CD4-positive, alpha-beta memory T cell (primary cell): Measurements from ENCODE around the gene ZNF423. TPM values are rescaled to one million over a fixed set of nuclear protein-coding genes. Genes with fewer than 3 reads are reported as not detected.

ENCODE experiments used
- CTCF ChIA-PET: fragments of 350-600 bp; sonication (Branson Sonifier 250); formaldehyde crosslinking; loops from one replicate; lab custom pipeline; 2021; ENCODE audit warnings: inconsistent platforms; ENCODE audit not compliant: partially characterized antibody; lab: Charles Lee
- POLR2A ChIA-PET: fragments of 350-600 bp; sonication (Branson Sonifier 250); formaldehyde crosslinking; loops from one replicate; lab custom pipeline; 2021; ENCODE audit not compliant: partially characterized antibody; lab: Charles Lee
- DNase-seq, 5 donors: peaks; one replicate each; pipeline versions ENCODE4 v3.0.0 to v3.0.0-alpha.2; 2020 to 2022; ENCODE audit warnings: mixed read lengths in 1 of 5
- H3K27ac ChIP-seq: one replicate; pipeline ENCODE4 v1.7.0; 2013; ENCODE audit warnings: low read depth, low read length
- H3K27me3 ChIP-seq: 2 replicates; pipeline ENCODE4 v1.7.0; 2013; ENCODE audit warnings: mild to moderate bottlenecking, low read length, moderate library complexity; ENCODE audit not compliant: insufficient read depth
- H3K36me3 ChIP-seq: 2 replicates; pipeline ENCODE4 v1.7.0; 2013; ENCODE audit warnings: mild to moderate bottlenecking, low read length, moderate library complexity; ENCODE audit not compliant: insufficient read depth
- H3K4me1 ChIP-seq: 2 replicates; pipeline ENCODE4 v1.7.0; 2013; ENCODE audit warnings: mild to moderate bottlenecking, low read length, moderate library complexity; ENCODE audit not compliant: insufficient read depth
- H3K4me3 ChIP-seq, 2 donors: one replicate each; pipeline ENCODE4 v1.7.0; 2013; ENCODE audit warnings: low read length in 2 of 2, mild to moderate bottlenecking in 1 of 2
- H3K9me3 ChIP-seq, 2 donors: one replicate each; pipeline ENCODE4 v1.7.0; 2013; ENCODE audit warnings: low read length in 2 of 2, control low read depth in 1 of 2; ENCODE audit not compliant: control insufficient read depth in 1 of 2
- H3K27ac Mint-ChIP-seq, 7 donors: one replicate each; pipeline ENCODE4 v1.8.0; 2020 to 2021; ENCODE audit warnings: mixed read lengths in 7 of 7, mild to moderate bottlenecking in 6 of 7, inconsistent platforms in 3 of 7, moderate library complexity in 3 of 7
- H3K27me3 Mint-ChIP-seq, 2 donors: one replicate each; pipeline ENCODE4 v1.8.0; 2020 to 2021; ENCODE audit warnings: mixed read lengths in 2 of 2
- H3K36me3 Mint-ChIP-seq, 2 donors: one replicate each; pipeline ENCODE4 v1.8.0; 2020 to 2021; ENCODE audit warnings: mixed read lengths in 2 of 2, inconsistent platforms in 1 of 2, mild to moderate bottlenecking in 1 of 2
- H3K4me1 Mint-ChIP-seq, 4 donors: one replicate each; pipeline ENCODE4 v1.8.0; 2020 to 2021; ENCODE audit warnings: mixed read lengths in 4 of 4, mild to moderate bottlenecking in 1 of 4
- H3K4me3 Mint-ChIP-seq, 8 donors: one replicate each; pipeline ENCODE4 v1.8.0; 2020 to 2021; ENCODE audit warnings: mixed read lengths in 8 of 8, mild to moderate bottlenecking in 7 of 8, moderate library complexity in 6 of 8, inconsistent platforms in 3 of 8
- H3K9me3 Mint-ChIP-seq, 8 donors: one replicate each; pipeline ENCODE4 v1.8.0; 2020 to 2021; ENCODE audit warnings: mixed read lengths in 8 of 8, mild to moderate bottlenecking in 5 of 8, inconsistent platforms in 3 of 8, moderate library complexity in 1 of 8
- intact Hi-C: fragments of 100-400 bp; cut with micrococcal nuclease; formaldehyde crosslinking; loops from one replicate; pipeline ENCODE4 v1.15.1; 2023
- polyA plus RNA-seq, 2 donors: library from polyadenylated mRNA; unstranded; fragments of 300-500 nt; fragmentation: Illumina TruSeq; gene quantifications; one replicate each; pipeline ENCODE4 v1.2.3, GENCODE V29; 2021
- total RNA-seq, 2 experiments: library from RNA; stranded (reverse); gene quantifications; one replicate each; pipeline ENCODE4 v1.2.3, GENCODE V29; 2021

ZNF423 gene
- total and polyA plus RNA-seq, 4 experiments from 2014 or later, result not detected

- H3K4me3 ChIP-seq, result no peak overlapping the region
- no peaks in the 10 kb centered on the region for H3K9me3 ChIP-seq
- POLR2A ChIA-PET, result no interaction called here
- H3K9me3 Mint-ChIP-seq, result no peaks in the 10 kb centered on the region
- no peak for DNase-seq
- H3K27me3 ChIP-seq, result no peaks in the 10 kb centered on the region
- intact Hi-C loops, result no loop called here
- no peaks in the 10 kb centered on the region for H3K36me3 ChIP-seq
- no peaks in the 10 kb centered on the region for H3K36me3 Mint-ChIP-seq
- H3K27ac ChIP-seq, result no peak overlapping the region
- no peak overlapping the region for H3K27ac Mint-ChIP-seq
- H3K4me1 ChIP-seq, result no peaks in the 10 kb centered on the region
- H3K27me3 Mint-ChIP-seq, result peaks cover 2 to 3% of the 10 kb centered on the region in 2 donors
- no peak overlapping the region for H3K4me3 Mint-ChIP-seq
- CTCF ChIA-PET, result interaction anchor here (1.0 kb wide), 1 partner anchor 29 kb away, joined by 3 read pairs; no protein-coding TSS in a partner anchor
- no peaks in the 10 kb centered on the region for H3K4me1 Mint-ChIP-seq
These were observed 334.1 kb downstream of the ZNF423 start for GRCh38 chr16:49521734-49522325.

- Histone ChIP-seq H3K36me3 (no peaks in the 10 kb centered on the region), H3K9me3 (no peaks in the 10 kb centered on the region), H3K27me3 (no peaks in the 10 kb centered on the region), H3K4me3 (no peak overlapping the region), H3K4me1 (no peaks in the 10 kb centered on the region), H3K27ac (no peak overlapping the region)
- Mint-ChIP-seq H3K27me3 (peaks cover 2 to 3% of the 10 kb centered on the region in 2 donors), H3K27ac (no peak overlapping the region), H3K4me1 (no peaks in the 10 kb centered on the region), H3K36me3 (no peaks in the 10 kb centered on the region), H3K4me3 (no peak overlapping the region), H3K9me3 (peaks cover 0 to 2% (median 0%) of the 10 kb centered on the region in 8 donors)
- intact Hi-C loops, result no loop called here
- no peak for DNase-seq
- POLR2A ChIA-PET, result no interaction called here
- CTCF ChIA-PET, result interaction anchor here (1.0 kb wide), 1 partner anchor 27 kb away, joined by 3 read pairs; no protein-coding TSS in a partner anchor
These were observed 335.3 kb downstream of the ZNF423 start for GRCh38 chr16:49520492-49521038.

- no peak overlapping the region for H3K4me3 ChIP-seq
- ChIA-PET POLR2A (no interaction called here), CTCF (no interaction called here)
- H3K4me1 ChIP-seq, result no peaks in the 10 kb centered on the region
- no peaks in the 10 kb centered on the region for H3K9me3 ChIP-seq
- no peaks in the 10 kb centered on the region for H3K36me3 ChIP-seq
- Mint-ChIP-seq H3K27ac (peak overlapping the region in 1 of 7 donors; percentile 82), H3K27me3 (peaks cover 2 to 3% of the 10 kb centered on the region in 2 donors), H3K4me3 (no peak overlapping the region), H3K9me3 (peaks cover 0 to 2% (median 0%) of the 10 kb centered on the region in 8 donors), H3K4me1 (no peaks in the 10 kb centered on the region), H3K36me3 (no peaks in the 10 kb centered on the region)
- intact Hi-C loops, result no loop called here
- H3K27ac ChIP-seq, result no peak overlapping the region
- DNase-seq, result no peak
- no peaks in the 10 kb centered on the region for H3K27me3 ChIP-seq
These were observed 336.2 kb downstream of the ZNF423 start for GRCh38 chr16:49519741-49520140.

GRCh38 chr16:49519008-49519656 is 336.8 kb downstream of the ZNF423 start:
- Mint-ChIP-seq H3K27me3 (peaks cover 2 to 3% of the 10 kb centered on the region in 2 donors), H3K9me3 (peaks cover 0 to 2% (median 0%) of the 10 kb centered on the region in 8 donors), H3K27ac (no peak overlapping the region), H3K36me3 (no peaks in the 10 kb centered on the region), H3K4me3 (no peak overlapping the region), H3K4me1 (no peaks in the 10 kb centered on the region)
- Histone ChIP-seq H3K9me3 (no peaks in the 10 kb centered on the region), H3K4me3 (no peak overlapping the region), H3K4me1 (no peaks in the 10 kb centered on the region), H3K36me3 (no peaks in the 10 kb centered on the region), H3K27me3 (no peaks in the 10 kb centered on the region), H3K27ac (no peak overlapping the region)
- no peak for DNase-seq
- intact Hi-C loops, result no loop called here
- ChIA-PET POLR2A (no interaction called here), CTCF (no interaction called here)

- H3K27ac Mint-ChIP-seq, result no peak overlapping the region
- H3K4me1 Mint-ChIP-seq, result no peaks in the 10 kb centered on the region
- ChIA-PET POLR2A (no interaction called here), CTCF (no interaction called here)
- intact Hi-C loops, result no loop called here
- no peak overlapping the region for H3K4me3 ChIP-seq
- peaks cover 0 to 2% (median 0%) of the 10 kb centered on the region in 8 donors for H3K9me3 Mint-ChIP-seq
- H3K36me3 Mint-ChIP-seq, result no peaks in the 10 kb centered on the region
- peaks cover 0 to 2% of the 10 kb centered on the region in 2 donors for H3K27me3 Mint-ChIP-seq
- no peaks in the 10 kb centered on the region for H3K9me3 ChIP-seq
- no peak overlapping the region for H3K27ac ChIP-seq
- no peaks in the 10 kb centered on the region for H3K36me3 ChIP-seq
- no peaks in the 10 kb centered on the region for H3K4me1 ChIP-seq
- H3K4me3 Mint-ChIP-seq, result no peak overlapping the region
- no peak for DNase-seq
- H3K27me3 ChIP-seq, result no peaks in the 10 kb centered on the region
These were observed 339.4 kb downstream of the ZNF423 start for GRCh38 chr16:49516382-49517036.

- no peaks in the 10 kb centered on the region for H3K4me1 ChIP-seq
- CTCF ChIA-PET, result no interaction called here
- DNase-seq, result no peak
- H3K27ac ChIP-seq, result no peak overlapping the region
- intact Hi-C loops, result no loop called here
- POLR2A ChIA-PET, result no interaction called here
- no peaks in the 10 kb centered on the region for H3K27me3 ChIP-seq
- H3K4me1 Mint-ChIP-seq, result no peaks in the 10 kb centered on the region
- H3K27me3 Mint-ChIP-seq, result peaks cover 0 to 2% of the 10 kb centered on the region in 2 donors
- H3K9me3 ChIP-seq, result no peaks in the 10 kb centered on the region
- H3K36me3 ChIP-seq, result no peaks in the 10 kb centered on the region
- H3K4me3 Mint-ChIP-seq, result no peak overlapping the region
- no peaks in the 10 kb centered on the region for H3K36me3 Mint-ChIP-seq
- H3K9me3 Mint-ChIP-seq, result peaks cover 0 to 2% (median 0%) of the 10 kb centered on the region in 8 donors
- H3K4me3 ChIP-seq, result no peak overlapping the region
- H3K27ac Mint-ChIP-seq, result no peak overlapping the region
These were observed 340.1 kb downstream of the ZNF423 start for GRCh38 chr16:49515861-49516260.

GRCh38 chr16:49515016-49515565 is 340.8 kb downstream of the ZNF423 start:
- ChIA-PET CTCF (no interaction called here), POLR2A (no interaction called here)
- H3K9me3 Mint-ChIP-seq, result peaks cover 0 to 2% (median 0%) of the 10 kb centered on the region in 8 donors
- intact Hi-C loops, result no loop called here
- no peaks in the 10 kb centered on the region for H3K36me3 Mint-ChIP-seq
- H3K4me1 Mint-ChIP-seq, result no peaks in the 10 kb centered on the region
- H3K27me3 ChIP-seq, result no peaks in the 10 kb centered on the region
- no peak overlapping the region for H3K27ac Mint-ChIP-seq
- H3K27ac ChIP-seq, result no peak overlapping the region
- H3K27me3 Mint-ChIP-seq, result peaks cover 0 to 2% of the 10 kb centered on the region in 2 donors
- no peak for DNase-seq
- H3K4me3 ChIP-seq, result no peak overlapping the region
- H3K4me1 ChIP-seq, result no peaks in the 10 kb centered on the region
- no peaks in the 10 kb centered on the region for H3K36me3 ChIP-seq
- no peak overlapping the region for H3K4me3 Mint-ChIP-seq
- H3K9me3 ChIP-seq, result no peaks in the 10 kb centered on the region
